OCI-LY3 (cell line): ENCODE results near the gene PLPP7.

Source experiments
- H2AFZ ChIP-seq: fragments of 200-600, 300-600 bp; shearing (Covaris generic); 2 replicates; pipeline ENCODE4 v1.6.0; 2014; ENCODE audit warnings: antibody characterized with exemption, low read depth, low read length
- H3K27ac ChIP-seq: fragments of 200-600, 300-600 bp; sonication (generic); 2 replicates; pipeline ENCODE4 v1.5.1; 2014; ENCODE audit warnings: mild to moderate bottlenecking, low read length, moderate library complexity, mixed read lengths
- H3K27me3 ChIP-seq: fragments of 200-600, 300-600 bp; sonication (generic); 2 replicates; pipeline ENCODE4 v1.6.1; 2014; ENCODE audit warnings: low read depth, low read length, mixed read lengths
- H3K36me3 ChIP-seq: fragments of 200-600, 300-600 bp; sonication (generic); replicated peaks from 2 replicates; pipeline ENCODE3; 2014; ENCODE audit warnings: low read depth, low read length, mixed read lengths
- H3K4me1 ChIP-seq: fragments of 300-600, 200-600 bp; sonication (generic); 2 replicates; pipeline ENCODE4 v1.6.1; 2014; ENCODE audit warnings: low read length, mixed read lengths
- H3K4me2 ChIP-seq: fragments of 200-600, 300-600 bp; sonication (generic); 2 replicates; pipeline ENCODE4 v1.6.1; 2014; ENCODE audit warnings: low read length, mixed read lengths
- H3K4me3 ChIP-seq: fragments of 300-600, 200-600 bp; sonication (generic); 2 replicates; pipeline ENCODE4 v1.5.1; 2014; ENCODE audit warnings: antibody characterized with exemption, mild to moderate bottlenecking, low read length, moderate library complexity
- H3K79me2 ChIP-seq: fragments of 300-600, 200-600 bp; shearing (Covaris generic); 2 replicates; pipeline ENCODE4 v1.6.1; 2014; ENCODE audit warnings: mild to moderate bottlenecking, low read length, mixed read lengths
- H3K9ac ChIP-seq: fragments of 300-600, 200-600 bp; shearing (Covaris generic); 2 replicates; pipeline ENCODE4 v1.6.0; 2014; ENCODE audit warnings: mild to moderate bottlenecking, low read length, moderate library complexity
- H3K9me3 ChIP-seq: fragments of 200-600, 300-600 bp; shearing (Covaris generic); 2 replicates; pipeline ENCODE4 v1.6.1; 2014; ENCODE audit warnings: low read length, mixed read lengths; ENCODE audit not compliant: insufficient read depth
- H4K20me1 ChIP-seq: fragments of 200-600, 300-600 bp; sonication (generic); 2 replicates; pipeline ENCODE4 v1.6.1; 2016; ENCODE audit warnings: low read length, mixed read lengths; ENCODE audit not compliant: insufficient read depth
- EZH2phosphoT487 ChIP-seq: fragments of 200-600 bp; shearing (Covaris generic); IDR thresholded peaks from 2 replicates; pipeline ENCODE4 v1.6.1; 2018; ENCODE audit warnings: antibody characterized with exemption, mixed run types, low read depth
- TF ChIP-seq, protein P1 (sequence below): fragments of 200-600, 300-600 bp; sonication (generic); IDR thresholded peaks from 2 replicates; pipeline ENCODE4 v1.5.1; 2014; ENCODE audit warnings: antibody characterized with exemption, low read length, low read depth

PLPP7 gene

DNA sequence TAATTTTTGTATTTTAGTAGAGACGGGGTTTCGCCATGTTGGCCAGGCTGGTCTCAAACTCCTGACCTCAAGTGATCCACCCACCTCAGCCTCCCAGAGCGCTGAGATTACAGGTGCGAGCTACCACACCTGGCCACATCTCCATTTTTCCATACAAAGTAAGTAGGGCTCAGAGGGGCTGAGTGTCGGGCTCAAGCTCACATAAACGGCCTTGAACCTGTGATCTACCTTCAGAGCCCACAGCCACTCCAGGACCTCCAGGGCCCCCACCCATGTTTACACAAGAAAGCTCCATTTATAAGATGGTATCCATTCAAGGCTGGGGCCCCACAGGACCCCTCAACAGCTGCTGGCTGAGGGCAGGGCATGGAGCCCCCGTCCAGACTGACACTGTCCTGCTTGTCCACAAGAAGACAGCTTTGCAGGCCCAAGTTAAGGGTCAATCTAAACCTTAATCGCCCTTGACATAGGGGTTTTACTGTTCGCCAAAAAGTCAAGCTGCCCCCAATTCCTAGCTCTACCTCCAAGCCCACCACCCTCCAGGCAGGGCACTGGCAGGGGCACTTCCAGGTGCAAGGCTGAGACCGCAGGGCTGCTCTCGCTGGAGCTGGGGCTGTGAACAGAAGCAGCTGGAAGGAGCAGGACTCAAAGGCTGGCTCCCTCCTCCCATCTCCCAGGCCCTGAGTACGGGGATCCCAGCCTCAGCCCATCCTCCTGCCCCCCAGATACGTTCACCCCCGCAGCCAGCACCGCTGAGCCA lies 32.1 kb upstream of the PLPP7 start:
- no peak overlapping the region for H3K9ac ChIP-seq
- H3K9me3 ChIP-seq, result no peaks in the 10 kb centered on the region
- no peaks in the 10 kb centered on the region for H3K27me3 ChIP-seq
- H3K27ac ChIP-seq, result no peak overlapping the region
- H3K4me3 ChIP-seq, result no peak overlapping the region
- 0 out of 2 replicates have a peak, but pooled peaks cover 2% of the 10 kb centered on the region for H4K20me1 ChIP-seq
- peaks cover 16% of the 10 kb centered on the region for H3K36me3 ChIP-seq
- no peak overlapping the region for H3K4me2 ChIP-seq
- H3K79me2 ChIP-seq, result peaks cover 12% of the 10 kb centered on the region
- no peak overlapping the region for H2AFZ ChIP-seq
- H3K4me1 ChIP-seq, result peaks cover 39% of the 10 kb centered on the region
- no peak for TF ChIP-seq EZH2phosphoT487
- TF ChIP-seq, protein P1, sequence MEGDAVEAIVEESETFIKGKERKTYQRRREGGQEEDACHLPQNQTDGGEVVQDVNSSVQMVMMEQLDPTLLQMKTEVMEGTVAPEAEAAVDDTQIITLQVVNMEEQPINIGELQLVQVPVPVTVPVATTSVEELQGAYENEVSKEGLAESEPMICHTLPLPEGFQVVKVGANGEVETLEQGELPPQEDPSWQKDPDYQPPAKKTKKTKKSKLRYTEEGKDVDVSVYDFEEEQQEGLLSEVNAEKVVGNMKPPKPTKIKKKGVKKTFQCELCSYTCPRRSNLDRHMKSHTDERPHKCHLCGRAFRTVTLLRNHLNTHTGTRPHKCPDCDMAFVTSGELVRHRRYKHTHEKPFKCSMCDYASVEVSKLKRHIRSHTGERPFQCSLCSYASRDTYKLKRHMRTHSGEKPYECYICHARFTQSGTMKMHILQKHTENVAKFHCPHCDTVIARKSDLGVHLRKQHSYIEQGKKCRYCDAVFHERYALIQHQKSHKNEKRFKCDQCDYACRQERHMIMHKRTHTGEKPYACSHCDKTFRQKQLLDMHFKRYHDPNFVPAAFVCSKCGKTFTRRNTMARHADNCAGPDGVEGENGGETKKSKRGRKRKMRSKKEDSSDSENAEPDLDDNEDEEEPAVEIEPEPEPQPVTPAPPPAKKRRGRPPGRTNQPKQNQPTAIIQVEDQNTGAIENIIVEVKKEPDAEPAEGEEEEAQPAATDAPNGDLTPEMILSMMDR, result no peak

- Histone ChIP-seq H3K9me3 (no peaks in the 10 kb centered on the region), H3K36me3 (peaks cover 16% of the 10 kb centered on the region), H2AFZ (no peak overlapping the region), H3K27me3 (no peaks in the 10 kb centered on the region), H4K20me1 (0 out of 2 replicates have a peak, but pooled peaks cover 2% of the 10 kb centered on the region), H3K4me2 (no peak overlapping the region), H3K79me2 (peaks cover 14% of the 10 kb centered on the region), H3K9ac (no peak overlapping the region), H3K27ac (no peak overlapping the region), H3K4me3 (no peak overlapping the region), H3K4me1 (peaks cover 39% of the 10 kb centered on the region)
- TF ChIP-seq, protein P1, result no peak
- TF ChIP-seq EZH2phosphoT487, result no peak
Measured at GRCh38 chr9:131258186-131258585, 31.3 kb upstream of the PLPP7 start.

GRCh38 chr9:131258698-131259431 lies 30.7 kb upstream of the PLPP7 start:
- H3K9ac ChIP-seq, result no peak overlapping the region
- no peak overlapping the region for H3K4me3 ChIP-seq
- no peak overlapping the region for H2AFZ ChIP-seq
- H3K4me1 ChIP-seq, result peaks cover 37% of the 10 kb centered on the region
- peaks cover 19% of the 10 kb centered on the region for H3K36me3 ChIP-seq
- peaks cover 18% of the 10 kb centered on the region for H3K79me2 ChIP-seq
- H3K9me3 ChIP-seq, result no peaks in the 10 kb centered on the region
- TF ChIP-seq, protein P1, result no peak
- TF ChIP-seq EZH2phosphoT487, result no peak
- no peaks in the 10 kb centered on the region for H3K27me3 ChIP-seq
- H3K27ac ChIP-seq, result no peak overlapping the region
- H4K20me1 ChIP-seq, result peaks cover 6% of the 10 kb centered on the region
- no peak overlapping the region for H3K4me2 ChIP-seq

DNA sequence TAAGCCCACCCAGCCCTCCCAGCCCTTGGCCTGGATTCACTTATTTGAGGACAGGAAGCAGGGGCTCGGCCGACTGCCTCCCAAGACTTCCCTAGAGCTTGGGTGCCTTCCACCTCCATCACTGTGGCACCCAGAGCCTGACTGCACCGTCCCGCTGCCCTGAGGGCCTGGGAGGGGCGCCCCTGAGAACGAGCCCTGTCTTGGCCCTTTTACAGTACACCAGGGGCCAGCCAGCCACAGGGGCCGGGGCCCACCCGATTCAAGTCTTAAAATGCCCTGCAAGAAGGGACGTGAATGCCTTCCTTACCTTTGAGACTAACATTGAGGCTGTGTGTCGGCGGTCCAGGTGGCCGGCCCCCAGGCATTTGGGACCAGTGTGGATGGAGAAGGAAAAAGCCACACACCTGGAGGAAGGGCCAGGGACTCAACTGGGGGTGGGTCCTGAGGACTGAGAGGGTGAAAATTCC lies 30.1 kb upstream of the PLPP7 start:
- Histone ChIP-seq H4K20me1 (peaks cover 7% of the 10 kb centered on the region), H3K4me3 (no peak overlapping the region), H2AFZ (no peak overlapping the region), H3K27ac (no peak overlapping the region), H3K27me3 (no peaks in the 10 kb centered on the region), H3K36me3 (peaks cover 19% of the 10 kb centered on the region), H3K9me3 (no peaks in the 10 kb centered on the region), H3K4me1 (peaks cover 39% of the 10 kb centered on the region), H3K4me2 (no peak overlapping the region), H3K9ac (no peak overlapping the region), H3K79me2 (peaks cover 24% of the 10 kb centered on the region)
- TF ChIP-seq, protein P1, result no peak
- TF ChIP-seq EZH2phosphoT487, result no peak
